SK-N-SH treated with all-trans-retinoic acid at 6 μM for 48 hours (cell line): Measurements from ENCODE around the gene LEPROT.
"Not testable (repeated sequence)": the region's sequence is repeated elsewhere in the genome, so short reads cannot be mapped to it uniquely, and the experiment has no call there.

ENCODE experiments used
- ESRRG ChIP-seq: fragments of 250-450 bp; sonication (Bioruptor Pico); IDR thresholded peaks from 2 replicates; pipeline ENCODE4 v1.6.1; 2021; ENCODE audit warnings: mild to moderate bottlenecking
- OSR1 ChIP-seq: fragments of 250-450 bp; sonication (Bioruptor Pico); IDR thresholded peaks from 2 replicates; pipeline ENCODE4 v1.8.0; 2022; ENCODE audit warnings: moderate library complexity, mild to moderate bottlenecking, inconsistent platforms
- TOX ChIP-seq: fragments of 250-450 bp; sonication (Bioruptor Pico); IDR thresholded peaks from 2 replicates; pipeline ENCODE4 v1.8.0; 2021; ENCODE audit warnings: mild to moderate bottlenecking, moderate library complexity, borderline replicate concordance

DNA sequence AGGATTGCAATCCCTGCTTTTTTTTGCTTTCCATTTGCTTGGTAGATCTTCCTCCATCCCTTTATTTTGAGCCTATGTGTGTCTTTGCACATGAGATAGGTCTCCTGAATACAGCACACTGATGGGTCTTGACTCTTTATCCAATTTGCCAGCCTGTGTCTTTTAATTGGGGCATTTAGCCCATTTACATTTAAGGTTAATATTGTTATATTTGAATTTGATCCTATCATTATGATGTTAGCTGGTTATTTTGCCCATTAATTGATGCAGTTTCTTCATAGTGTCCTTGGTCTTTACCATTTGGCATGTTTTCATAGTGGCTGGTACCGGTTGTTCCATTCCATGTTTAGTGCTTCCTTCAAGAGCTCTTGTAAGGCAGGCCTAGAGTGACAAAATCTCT lies 45.4 kb downstream of the LEPROT start:
- not testable (repeated sequence) for TF ChIP-seq OSR1 (CRISPR knock-in tag); ESRRG; TOX (CRISPR knock-in tag)
